Measurements from ENCODE around the gene COMMD8. TPM values are rescaled to one million over a fixed set of nuclear protein-coding genes. Genes with fewer than 3 reads are reported as not detected.

The COMMD8 gene
- total RNA-seq: 24.3 and 30.4 TPM in 2 replicates

GRCh38 chr4:47463235-47463956, at the start of gene COMMD8:
COMMD8 (minus strand) TSS chr4:47463702; CDS start chr4:47463651, 51 bp downstream.

GRCh38 chr4:47485047-47485692, 21.7 kb upstream of the COMMD8 start, which contains the start of gene ATP10D:
ATP10D (plus strand) TSS chr4:47485275; CDS start chr4:47512541, 27,266 bp downstream.

Other genes with a start within 250 kb of the COMMD8 start
- gene ATP10D, start 21.6 kb upstream of the COMMD8 start, total RNA-seq: 28.6 and 32.5 TPM in 2 replicates

Data from airway epithelial cell (primary cell).